Mammary epithelial cell (primary cell): ENCODE measurements around the gene USP40.

Experiments
- CTCF ChIP-seq, 2 donors: IDR thresholded peaks in 1 of 2; conservative IDR thresholded peaks in 1 of 2; 2 replicates each; pipeline ENCODE4 v1.5.1; 2011 to 2012; ENCODE audit warnings: inconsistent platforms in 2 of 2, low read length in 2 of 2, mild to moderate bottlenecking in 2 of 2, control low read depth in 1 of 2, low read depth in 1 of 2; ENCODE audit not compliant: insufficient read depth in 1 of 2; ENCODE audit errors: extremely low read depth in 1 of 2
- EZH2 ChIP-seq: IDR thresholded peaks from 2 replicates; pipeline ENCODE4 v1.6.1; 2012; ENCODE audit warnings: low read length, inconsistent platforms, borderline replicate concordance

GRCh38 chr2:233553366-233553765 lies 13.2 kb downstream of the USP40 start:
- no peak for TF ChIP-seq EZH2
- no peak for TF ChIP-seq CTCF (conservative IDR thresholded peaks at IDR 0.05 in 1 of 2, IDR thresholded peaks at IDR 0.05 in 1 of 2; ENCODE audit: extremely low read depth in 1 of 2, insufficient read depth in 1 of 2, low read depth in 1 of 2, low read length in 2 of 2)
